ENCODE measurements around the gene GALNT14.
"Not testable (repeated sequence)": the region's sequence is repeated elsewhere in the genome, so short reads cannot be mapped to it uniquely, and the experiment has no call there.

The GALNT14 gene

GRCh38 chr2:31138037-31138962 lies at the start of gene GALNT14:
GALNT14 (minus strand) TSS chr2:31138440; CDS start chr2:31138086, 354 bp downstream.
- no peak for DNase-seq (ENCODE audit: low read depth in 2 of 2)

GRCh38 chr2:31187166-31187565 lies 48.9 kb upstream of the GALNT14 start:
- DNase-seq (ENCODE audit: low read depth in 2 of 2): no peak

- not testable (repeated sequence) for DNase-seq (ENCODE audit: low read depth in 2 of 2)
These were observed 45.7 kb upstream of the GALNT14 start for GRCh38 chr2:31183973-31184372.

GRCh38 chr2:31176742-31177141 lies 38.5 kb upstream of the GALNT14 start:
- no peak for DNase-seq (ENCODE audit: low read depth in 2 of 2)

- no peak for DNase-seq (ENCODE audit: low read depth in 2 of 2)
These were observed 32.9 kb upstream of the GALNT14 start for GRCh38 chr2:31171142-31171541.

- peak; percentile 21 to 23 for DNase-seq (ENCODE audit: low read depth in 2 of 2)
These were observed 31.9 kb upstream of the GALNT14 start for GRCh38 chr2:31170071-31170698.

GRCh38 chr2:31168291-31168690 lies 30.1 kb upstream of the GALNT14 start:
- DNase-seq (ENCODE audit: low read depth in 2 of 2): no peak

- DNase-seq (ENCODE audit: low read depth in 2 of 2): no peak
These were observed 28.7 kb upstream of the GALNT14 start for GRCh38 chr2:31166925-31167324.

- DNase-seq (ENCODE audit: low read depth in 2 of 2): no peak
These were observed 24.8 kb upstream of the GALNT14 start for GRCh38 chr2:31163011-31163539.

- DNase-seq (ENCODE audit: low read depth in 2 of 2): no peak
These were observed 23.4 kb upstream of the GALNT14 start for GRCh38 chr2:31161637-31162036.

GRCh38 chr2:31151501-31151900 lies 13.3 kb upstream of the GALNT14 start:
- DNase-seq (ENCODE audit: low read depth in 2 of 2): no peak

- no peak for DNase-seq (ENCODE audit: low read depth in 2 of 2)
These were observed 12.0 kb upstream of the GALNT14 start for GRCh38 chr2:31150120-31150670.

GRCh38 chr2:31148514-31148913 lies 10.3 kb upstream of the GALNT14 start:
- no peak for DNase-seq (ENCODE audit: low read depth in 2 of 2)

GRCh38 chr2:31147645-31148044 lies 9.4 kb upstream of the GALNT14 start:
- no peak for DNase-seq (ENCODE audit: low read depth in 2 of 2)

GRCh38 chr2:31142110-31142509 lies 3.9 kb upstream of the GALNT14 start:
- DNase-seq (ENCODE audit: low read depth in 2 of 2): no peak

GRCh38 chr2:31141443-31142085 lies 3.3 kb upstream of the GALNT14 start:
- peak; percentile 30 to 52 for DNase-seq (ENCODE audit: low read depth in 2 of 2)

GRCh38 chr2:31140151-31140550 lies 1.9 kb upstream of the GALNT14 start:
- peak in 1 of 2 experiments; percentile 23 for DNase-seq (ENCODE audit: low read depth in 2 of 2)

GRCh38 chr2:31139671-31140070 lies 1.4 kb upstream of the GALNT14 start:
- DNase-seq (ENCODE audit: low read depth in 2 of 2): no peak

- no peak for DNase-seq (ENCODE audit: low read depth in 2 of 2)
These were observed 816 bp downstream of the GALNT14 start for GRCh38 chr2:31137211-31138036.

GRCh38 chr2:31136732-31137131 lies 1.5 kb downstream of the GALNT14 start:
- DNase-seq (ENCODE audit: low read depth in 2 of 2): no peak

GRCh38 chr2:31136000-31136399 lies 2.2 kb downstream of the GALNT14 start:
- no peak for DNase-seq (ENCODE audit: low read depth in 2 of 2)

Measured in fibroblast of skin of left biceps (primary cell).